DMS153 (cell line): ENCODE data around the gene LRRC4C.

ENCODE experiments used
- DNase-seq: peaks from one replicate; lab custom pipeline; 2025; lab: John Stamatoyannopoulos, UW

LRRC4C gene

DNA sequence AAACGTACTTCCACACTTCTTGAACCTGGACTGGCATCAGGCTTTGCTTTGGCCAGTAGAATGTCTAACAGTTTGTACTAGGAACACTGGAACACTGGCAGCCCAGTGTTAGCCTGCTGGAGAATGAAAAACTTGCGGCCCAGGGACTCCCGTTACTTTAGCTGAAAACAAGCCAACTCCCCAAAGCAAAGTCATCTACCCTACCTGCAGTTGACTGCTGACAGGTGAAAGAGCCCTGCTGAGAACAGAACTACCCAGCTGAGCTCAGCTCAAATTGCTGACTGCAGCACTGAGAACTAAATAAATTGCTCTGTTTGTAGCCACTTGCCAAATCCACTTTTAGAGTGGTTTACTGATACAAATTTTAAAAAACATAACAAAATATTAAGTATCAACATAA, 342.5 kb downstream of the LRRC4C start:
- DNase-seq: no peak

DNA sequence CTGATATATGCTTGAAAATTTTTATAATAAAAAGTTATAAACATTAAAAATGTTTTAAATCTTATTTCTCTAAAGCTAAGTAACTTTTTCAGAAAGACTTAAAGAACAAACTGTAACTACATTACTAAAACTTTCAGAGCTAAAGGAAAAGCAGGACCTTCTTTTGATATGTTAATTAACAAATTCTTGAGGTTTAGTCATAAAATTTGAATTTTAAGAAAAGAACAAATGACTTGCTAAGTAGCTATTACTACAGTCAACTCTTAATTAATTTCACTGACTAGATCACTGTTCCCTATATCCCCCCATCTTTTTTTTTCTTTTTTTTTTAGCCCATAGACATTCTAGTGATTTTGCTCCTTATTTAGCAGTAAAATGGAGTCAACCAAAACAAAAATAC, 344.4 kb downstream of the LRRC4C start:
- DNase-seq: no peak

- DNase-seq: no peak
Measured at GRCh38 chr11:41113160-41113559, 346.3 kb downstream of the LRRC4C start.

DNA sequence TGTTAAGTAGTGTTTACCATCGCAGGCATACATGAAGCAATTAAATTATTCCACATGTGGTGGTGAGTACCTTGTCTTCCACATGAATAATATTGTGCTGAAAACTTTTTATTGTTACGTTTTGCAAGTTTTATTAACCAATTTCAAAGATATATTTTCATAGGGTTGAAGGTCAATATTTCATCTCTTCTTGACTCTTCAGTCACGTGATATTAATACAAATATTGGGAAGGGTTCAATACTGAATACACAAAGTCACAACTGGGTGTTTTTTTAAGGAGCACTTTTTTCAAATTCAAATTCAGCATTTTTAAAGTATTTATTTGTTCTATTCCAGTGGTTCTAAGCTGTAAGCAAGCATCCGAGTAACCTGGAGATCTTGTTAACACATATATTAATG, 348.9 kb downstream of the LRRC4C start:
- no peak for DNase-seq

- no peak for DNase-seq
Measured at GRCh38 chr11:41102471-41102870, 357.0 kb downstream of the LRRC4C start.

DNA sequence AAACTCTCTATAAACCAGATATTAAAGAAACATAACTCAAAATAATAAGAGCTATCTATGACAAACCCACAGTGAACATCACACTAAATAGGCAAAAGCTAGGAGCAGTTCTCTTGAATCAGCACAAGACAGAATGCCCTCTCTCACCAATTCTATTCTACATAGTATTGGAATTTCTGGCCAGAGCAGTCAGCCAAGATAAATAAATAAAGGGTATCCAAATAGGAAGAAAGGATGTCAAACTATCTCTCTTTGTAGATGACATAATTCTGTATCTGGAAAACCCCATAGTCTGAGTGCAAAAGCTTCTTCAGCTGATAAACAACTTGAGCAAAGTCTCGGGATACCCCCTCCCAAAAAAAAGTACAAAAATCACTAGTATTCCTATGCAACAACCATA, 359.8 kb downstream of the LRRC4C start:
- DNase-seq: no peak

GRCh38 chr11:41085123-41085522, 374.3 kb downstream of the LRRC4C start:
- no peak for DNase-seq

DNA sequence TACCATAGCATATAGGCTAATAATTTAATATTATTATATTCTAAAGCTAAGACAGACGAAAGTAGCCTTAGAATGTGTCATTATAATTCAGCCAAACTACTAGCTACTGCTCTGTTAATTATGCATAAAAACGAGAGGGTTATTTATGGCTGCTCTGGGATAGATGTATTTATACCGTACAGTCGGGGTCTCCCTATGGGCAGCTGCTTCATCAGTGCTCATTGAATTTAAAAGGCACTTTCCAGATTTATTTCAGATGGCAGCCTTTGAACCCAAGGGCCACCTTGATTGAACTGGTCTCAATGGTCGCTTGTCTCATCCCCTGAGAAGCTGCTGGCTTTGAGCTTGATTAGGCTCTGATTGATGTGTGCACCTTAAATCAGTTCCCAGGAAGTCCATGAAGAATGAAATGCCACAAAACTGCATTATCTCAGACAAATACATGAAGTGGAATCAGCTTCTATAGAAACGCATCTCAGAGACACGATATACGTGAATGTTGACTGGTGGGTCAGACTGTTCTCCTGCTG, 377.6 kb downstream of the LRRC4C start:
- no peak for DNase-seq

GRCh38 chr11:41074318-41074717, 385.1 kb downstream of the LRRC4C start:
- DNase-seq: no peak

DNA sequence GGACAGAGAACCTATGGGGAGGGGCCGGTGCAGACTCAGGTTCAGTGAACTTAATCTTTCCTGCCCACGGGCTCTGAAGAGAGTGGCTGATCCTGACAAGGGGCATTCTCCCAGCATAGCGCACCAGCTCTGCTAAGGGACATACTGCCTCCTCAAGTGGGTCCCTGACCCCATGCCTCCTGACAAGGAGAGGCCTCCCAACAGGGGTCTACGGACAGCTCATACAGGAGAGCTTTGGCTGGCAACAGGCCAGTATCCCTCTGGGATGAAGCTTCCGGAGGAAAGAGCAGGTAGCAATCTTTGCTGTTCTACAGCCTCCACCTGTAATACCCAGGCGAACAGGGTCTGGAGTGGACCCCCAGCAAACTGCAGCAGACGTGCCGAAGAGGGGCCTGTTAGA, 394.0 kb downstream of the LRRC4C start:
- no peak for DNase-seq

DNA sequence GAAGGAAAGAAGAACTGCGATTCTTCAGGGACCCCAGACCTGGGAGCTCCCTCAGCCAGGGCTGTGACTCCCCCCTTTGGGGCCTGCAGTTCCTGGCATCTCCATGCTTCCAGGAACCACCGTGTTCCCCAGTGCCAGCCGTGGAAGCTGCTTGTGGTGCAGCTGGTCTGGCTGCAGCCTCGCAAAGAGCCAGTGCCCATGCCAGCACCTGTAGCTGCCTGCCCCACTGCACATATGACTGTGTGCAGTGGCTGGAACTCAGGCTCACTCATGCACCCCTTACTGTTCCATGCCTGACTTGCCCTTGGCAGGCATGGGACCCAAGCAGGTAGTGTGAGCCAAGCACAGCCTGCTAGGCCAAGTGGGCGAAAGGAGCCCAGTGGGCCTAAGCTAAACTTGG, 401.3 kb downstream of the LRRC4C start:
- DNase-seq: no peak

- no peak for DNase-seq
Measured at GRCh38 chr11:41056892-41057569, 402.4 kb downstream of the LRRC4C start.

DNA sequence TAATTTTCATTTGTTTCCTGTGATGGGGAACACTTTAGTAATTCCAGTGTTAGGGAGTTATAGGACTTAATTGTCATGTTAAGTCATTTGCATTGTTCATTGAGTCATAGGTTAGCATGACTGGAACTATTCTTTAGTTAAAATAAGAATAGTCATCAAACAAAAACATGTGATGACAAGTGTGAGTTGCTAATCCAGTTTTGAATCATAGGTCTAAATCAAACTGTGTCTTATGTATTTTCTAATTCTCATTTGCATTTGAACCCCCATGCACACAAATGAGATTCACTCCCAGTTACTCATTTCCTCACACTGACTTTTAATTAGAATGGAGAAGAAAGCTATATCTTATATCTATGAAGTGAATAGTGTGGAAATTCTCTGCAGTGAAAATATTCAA, 405.6 kb downstream of the LRRC4C start:
- DNase-seq: no peak

DNA sequence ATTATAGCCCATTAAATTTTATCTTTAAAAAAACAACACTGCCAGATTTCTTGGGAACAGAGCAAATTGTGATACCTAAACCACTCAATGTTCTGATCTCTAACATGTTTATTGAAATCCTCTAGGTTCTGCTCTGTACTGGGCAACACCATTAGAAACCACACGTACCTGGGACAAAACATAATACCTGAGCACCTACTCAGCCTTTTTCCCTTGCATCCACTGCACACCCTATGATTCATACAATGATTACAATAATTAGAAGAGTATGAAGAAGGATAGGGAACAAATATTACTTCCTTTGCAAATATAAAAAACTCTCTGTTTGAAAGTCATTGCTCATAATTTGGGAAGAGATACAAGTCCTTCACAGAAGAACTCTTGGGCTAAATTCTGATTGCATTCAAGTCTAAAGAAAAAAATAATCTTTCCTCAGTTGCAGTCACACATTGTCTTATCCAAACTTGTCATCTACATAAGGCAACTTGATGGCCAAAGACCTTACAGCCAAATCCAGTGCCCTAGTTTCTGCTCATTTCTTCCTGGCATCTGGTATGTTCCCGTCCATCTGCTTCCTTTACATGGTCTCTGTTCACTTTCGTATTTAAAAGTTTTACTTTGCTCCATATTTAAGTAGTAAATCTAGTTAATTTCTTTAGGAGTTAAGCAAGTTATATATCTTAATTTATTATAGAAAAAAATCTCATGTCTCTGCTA, 407.4 kb downstream of the LRRC4C start:
- DNase-seq: no peak

DNA sequence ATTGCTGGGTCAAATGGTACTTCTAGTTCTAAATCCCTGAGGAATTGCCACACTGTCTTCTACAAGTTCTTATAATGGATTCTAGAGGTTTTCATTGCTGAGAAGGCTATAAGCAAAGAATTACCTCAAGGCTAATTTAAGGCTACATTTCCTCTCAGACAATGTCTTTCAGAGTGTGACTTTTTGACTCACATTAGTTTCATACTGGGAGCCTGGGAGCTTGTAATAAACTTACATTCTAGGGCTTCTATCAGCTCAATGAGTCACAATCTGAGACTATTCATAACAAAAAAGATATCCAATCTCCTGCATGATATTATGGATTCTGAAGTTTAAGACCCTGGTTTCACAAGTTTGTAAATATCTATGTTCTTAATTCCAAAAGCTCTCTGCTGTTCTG, 408.7 kb downstream of the LRRC4C start:
- DNase-seq: no peak

DNA sequence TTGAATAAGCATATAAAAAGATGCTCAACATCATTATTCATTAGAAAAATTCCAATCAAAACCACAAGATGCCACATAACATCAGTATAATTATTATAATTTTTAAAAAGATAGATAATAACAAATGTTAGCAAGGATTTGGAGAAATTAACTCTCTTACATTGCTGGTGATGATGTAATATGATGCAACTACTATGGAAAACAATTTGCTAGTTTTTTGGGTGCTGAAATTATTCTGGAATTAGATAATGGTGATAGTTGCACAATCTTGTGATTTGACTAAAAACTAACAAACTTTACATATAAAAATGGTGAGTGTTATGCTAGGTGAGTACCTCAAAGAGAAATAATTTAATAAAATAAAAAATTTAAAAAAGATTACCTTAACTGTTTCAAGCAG, 412.2 kb downstream of the LRRC4C start:
- no peak for DNase-seq

DNA sequence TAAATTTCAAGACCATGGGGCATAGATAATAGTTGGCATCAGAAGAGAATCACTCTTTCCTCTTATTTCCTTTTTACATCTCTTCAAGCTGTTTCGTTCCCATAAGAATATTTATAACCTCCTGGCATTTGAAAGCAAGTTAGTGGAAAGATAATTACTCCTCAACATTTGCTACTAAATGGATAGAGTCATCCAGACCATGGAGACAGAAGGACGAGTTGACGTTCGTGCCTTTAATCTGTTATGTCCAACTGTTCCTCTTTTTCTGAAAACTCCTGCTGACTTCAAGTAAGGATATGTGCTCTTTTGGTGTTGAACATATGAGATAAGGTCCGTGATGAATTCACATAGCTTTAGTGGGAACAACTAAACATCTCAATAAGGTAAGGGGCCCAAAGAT, 414.2 kb downstream of the LRRC4C start:
- no peak for DNase-seq

GRCh38 chr11:41044747-41045146, 414.7 kb downstream of the LRRC4C start:
- DNase-seq: no peak

GRCh38 chr11:41042688-41043087, 416.8 kb downstream of the LRRC4C start:
- DNase-seq: no peak

DNA sequence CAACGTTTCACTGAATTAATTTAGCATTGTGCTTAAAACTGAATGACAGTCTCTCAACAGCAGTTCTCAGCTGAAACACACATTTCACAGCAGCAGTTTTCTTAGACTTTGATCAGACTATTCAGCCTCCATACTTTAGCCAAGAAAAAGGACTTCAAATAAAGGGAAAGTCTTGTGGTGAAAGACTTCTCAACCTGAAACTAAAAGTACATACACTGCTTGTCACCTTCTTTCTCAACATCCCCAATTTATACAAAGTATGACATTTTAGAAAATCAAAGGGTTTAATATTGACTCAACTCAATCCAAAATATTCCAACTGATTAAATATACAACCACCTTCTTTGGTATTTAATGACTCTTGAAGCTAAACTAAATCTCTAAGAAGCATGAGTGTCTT, 419.0 kb downstream of the LRRC4C start:
- DNase-seq: no peak

GRCh38 chr11:41039592-41039991, 419.9 kb downstream of the LRRC4C start:
- no peak for DNase-seq

DNA sequence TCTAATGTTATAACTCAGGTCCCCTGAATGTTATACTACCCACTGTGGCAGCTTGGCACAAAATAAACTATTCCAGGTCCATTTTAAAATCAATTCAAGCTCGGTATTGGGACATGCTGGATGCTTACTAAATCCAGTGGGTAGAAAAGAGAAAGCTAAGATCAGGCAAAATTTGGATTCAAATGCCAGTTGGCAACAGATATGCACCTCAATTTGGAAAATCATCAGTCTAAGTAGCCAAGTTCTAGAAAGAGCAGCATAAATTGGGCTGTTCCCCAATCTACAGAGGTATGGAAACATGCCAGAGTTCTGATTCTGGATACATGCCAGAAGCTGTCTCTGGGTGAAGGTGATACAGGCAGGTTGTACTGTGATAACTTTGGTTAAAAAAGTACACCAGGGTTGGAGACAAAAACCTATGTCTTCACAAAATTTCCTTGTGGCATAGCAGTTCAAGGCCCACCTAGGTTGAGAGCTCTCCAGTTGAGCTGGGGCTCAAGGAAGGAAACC, 427.8 kb downstream of the LRRC4C start:
- no peak for DNase-seq

GRCh38 chr11:41020259-41020658, 439.2 kb downstream of the LRRC4C start:
- no peak for DNase-seq
